ENCODE measurements around the gene TSHZ2.

TSHZ2 gene

GRCh38 chr20:52975029-52975732 is 3.0 kb downstream of the TSHZ2 start:
- H3K79me2 ChIP-seq (ENCODE audit: low read length): peaks cover 42% of the 10 kb centered on the region

GRCh38 chr20:52975803-52976531 is 3.8 kb downstream of the TSHZ2 start:
- Histone ChIP-seq H3K36me3 (replicated peaks; ENCODE audit: low read depth, low read length) (no peaks in the 10 kb centered on the region), H3K4me2 (ENCODE audit: low read length) (peak overlapping the region; percentile 95), H3K27ac (ENCODE audit: low read length) (peak overlapping the region; percentile 86), H3K4me3 (ENCODE audit: low read length) (peak overlapping the region; percentile 82), H4K20me1 (ENCODE audit: insufficient read depth, low read length) (no peaks in the 10 kb centered on the region), H3K9ac (ENCODE audit: low read length) (peak overlapping the region; percentile 97), H3K4me1 (ENCODE audit: low read length) (peaks cover 37% of the 10 kb centered on the region), H3K9me3 (ENCODE audit: insufficient read depth, low read length) (no peaks in the 10 kb centered on the region), H3K79me2 (ENCODE audit: low read length) (peaks cover 42% of the 10 kb centered on the region), H2AFZ (ENCODE audit: low read depth, low read length) (0 out of 2 replicates have a peak overlapping the region, but pooled peaks have one; percentile 4), H3K27me3 (ENCODE audit: low read depth, low read length) (no peaks in the 10 kb centered on the region)
- no peak for TF ChIP-seq EZH2phosphoT487 (IDR thresholded peaks at IDR 0.05; ENCODE audit: low read depth)
- TF ChIP-seq CTCF (IDR thresholded peaks at IDR 0.05; ENCODE audit: low read depth, low read length): no peak

More at GRCh38 chr20:52975029-52975732, 3.0 kb downstream of the TSHZ2 start:
- Histone ChIP-seq H4K20me1 (ENCODE audit: insufficient read depth, low read length) (no peaks in the 10 kb centered on the region), H3K4me1 (ENCODE audit: low read length) (peaks cover 37% of the 10 kb centered on the region), H3K9me3 (ENCODE audit: insufficient read depth, low read length) (no peaks in the 10 kb centered on the region), H2AFZ (ENCODE audit: low read depth, low read length) (0 out of 2 replicates have a peak overlapping the region, but pooled peaks have one; percentile 4), H3K9ac (ENCODE audit: low read length) (peak overlapping the region; percentile 97), H3K27me3 (ENCODE audit: low read depth, low read length) (no peaks in the 10 kb centered on the region), H3K4me2 (ENCODE audit: low read length) (peak overlapping the region; percentile 95), H3K4me3 (ENCODE audit: low read length) (peak overlapping the region; percentile 82), H3K36me3 (replicated peaks; ENCODE audit: low read depth, low read length) (no peaks in the 10 kb centered on the region), H3K27ac (ENCODE audit: low read length) (peak overlapping the region; percentile 86)
- TF ChIP-seq EZH2phosphoT487 (IDR thresholded peaks at IDR 0.05; ENCODE audit: low read depth): no peak
- TF ChIP-seq CTCF (IDR thresholded peaks at IDR 0.05; ENCODE audit: low read depth, low read length): no peak

GRCh38 chr20:52978851-52979250 is 6.7 kb downstream of the TSHZ2 start:
- Histone ChIP-seq H3K9ac (ENCODE audit: low read length) (no peak overlapping the region), H3K4me1 (ENCODE audit: low read length) (peaks cover 32% of the 10 kb centered on the region), H3K4me3 (ENCODE audit: low read length) (no peak overlapping the region), H3K9me3 (ENCODE audit: insufficient read depth, low read length) (no peaks in the 10 kb centered on the region), H3K4me2 (ENCODE audit: low read length) (no peak overlapping the region), H3K27ac (ENCODE audit: low read length) (no peak overlapping the region), H3K27me3 (ENCODE audit: low read depth, low read length) (no peaks in the 10 kb centered on the region), H3K36me3 (replicated peaks; ENCODE audit: low read depth, low read length) (no peaks in the 10 kb centered on the region), H2AFZ (ENCODE audit: low read depth, low read length) (no peak overlapping the region), H3K79me2 (ENCODE audit: low read length) (peaks cover 38% of the 10 kb centered on the region), H4K20me1 (ENCODE audit: insufficient read depth, low read length) (no peaks in the 10 kb centered on the region)
- TF ChIP-seq EZH2phosphoT487 (IDR thresholded peaks at IDR 0.05; ENCODE audit: low read depth) (no peak), CTCF (IDR thresholded peaks at IDR 0.05; ENCODE audit: low read depth, low read length) (no peak)

- no peaks in the 10 kb centered on the region for H3K36me3 ChIP-seq (replicated peaks; ENCODE audit: low read depth, low read length)
- no peak overlapping the region for H2AFZ ChIP-seq (ENCODE audit: low read depth, low read length)
- no peaks in the 10 kb centered on the region for H3K27me3 ChIP-seq (ENCODE audit: low read depth, low read length)
- TF ChIP-seq EZH2phosphoT487 (IDR thresholded peaks at IDR 0.05; ENCODE audit: low read depth) (no peak), CTCF (IDR thresholded peaks at IDR 0.05; ENCODE audit: low read depth, low read length) (no peak)
- H3K4me2 ChIP-seq (ENCODE audit: low read length): no peak overlapping the region
- H3K9ac ChIP-seq (ENCODE audit: low read length): no peak overlapping the region
- no peak overlapping the region for H3K27ac ChIP-seq (ENCODE audit: low read length)
- H3K9me3 ChIP-seq (ENCODE audit: insufficient read depth, low read length): no peaks in the 10 kb centered on the region
- no peaks in the 10 kb centered on the region for H4K20me1 ChIP-seq (ENCODE audit: insufficient read depth, low read length)
- H3K4me1 ChIP-seq (ENCODE audit: low read length): peaks cover 18% of the 10 kb centered on the region
- peaks cover 28% of the 10 kb centered on the region for H3K79me2 ChIP-seq (ENCODE audit: low read length)
- no peak overlapping the region for H3K4me3 ChIP-seq (ENCODE audit: low read length)
These were observed 8.9 kb downstream of the TSHZ2 start for GRCh38 chr20:52981051-52981450.
